ENCODE measurements around the gene OVOL1.

The OVOL1 gene

DNA sequence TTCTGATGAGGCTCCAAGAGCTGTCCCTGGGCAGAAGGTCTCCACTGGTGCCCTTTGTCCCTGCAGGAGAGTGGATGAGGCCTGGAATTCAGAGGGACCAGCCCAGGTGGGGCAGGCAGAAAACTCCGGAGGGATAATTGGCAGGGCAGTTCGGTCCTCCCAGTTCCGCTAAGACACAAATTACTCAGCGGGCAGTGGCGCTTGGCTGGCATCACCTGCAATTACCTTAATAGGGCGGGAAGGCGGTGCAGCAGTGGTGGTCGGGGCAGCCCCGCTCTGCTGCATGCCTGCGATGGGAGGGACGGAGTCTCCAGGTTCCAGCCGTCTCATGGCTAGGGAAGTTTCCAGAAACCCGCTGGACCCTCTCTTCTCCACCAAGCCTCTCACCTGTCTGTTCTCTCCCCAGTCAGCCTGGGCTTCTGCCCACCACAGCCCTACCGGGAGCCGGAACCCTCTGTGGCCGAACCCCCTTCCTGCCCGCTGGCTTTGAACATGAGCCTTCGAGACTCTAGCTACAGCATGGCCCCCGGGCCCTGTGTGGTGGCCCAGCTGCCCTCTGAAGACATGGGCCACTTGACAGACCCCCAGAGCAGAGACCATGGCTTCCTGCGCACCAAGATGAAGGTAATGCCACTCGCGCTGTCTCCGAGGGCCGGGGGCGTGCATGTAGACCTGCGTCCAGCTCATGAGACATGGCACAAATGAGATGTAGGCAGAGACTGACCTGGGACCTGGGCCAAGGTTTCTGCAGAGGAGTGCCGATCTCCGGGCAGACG, 7.0 kb downstream of the OVOL1 start:
- Mint-ChIP-seq H3K27me3 (peaks cover 25% of the 10 kb centered on the region), H3K27ac (no peak overlapping the region), H3K9me3 (no peaks in the 10 kb centered on the region), H3K36me3 (ENCODE audit: low read depth) (no peaks in the 10 kb centered on the region), H3K4me3 (no peak overlapping the region), H3K4me1 (ENCODE audit: low read depth) (peaks cover 24% of the 10 kb centered on the region)
- no peak for DNase-seq

DNA sequence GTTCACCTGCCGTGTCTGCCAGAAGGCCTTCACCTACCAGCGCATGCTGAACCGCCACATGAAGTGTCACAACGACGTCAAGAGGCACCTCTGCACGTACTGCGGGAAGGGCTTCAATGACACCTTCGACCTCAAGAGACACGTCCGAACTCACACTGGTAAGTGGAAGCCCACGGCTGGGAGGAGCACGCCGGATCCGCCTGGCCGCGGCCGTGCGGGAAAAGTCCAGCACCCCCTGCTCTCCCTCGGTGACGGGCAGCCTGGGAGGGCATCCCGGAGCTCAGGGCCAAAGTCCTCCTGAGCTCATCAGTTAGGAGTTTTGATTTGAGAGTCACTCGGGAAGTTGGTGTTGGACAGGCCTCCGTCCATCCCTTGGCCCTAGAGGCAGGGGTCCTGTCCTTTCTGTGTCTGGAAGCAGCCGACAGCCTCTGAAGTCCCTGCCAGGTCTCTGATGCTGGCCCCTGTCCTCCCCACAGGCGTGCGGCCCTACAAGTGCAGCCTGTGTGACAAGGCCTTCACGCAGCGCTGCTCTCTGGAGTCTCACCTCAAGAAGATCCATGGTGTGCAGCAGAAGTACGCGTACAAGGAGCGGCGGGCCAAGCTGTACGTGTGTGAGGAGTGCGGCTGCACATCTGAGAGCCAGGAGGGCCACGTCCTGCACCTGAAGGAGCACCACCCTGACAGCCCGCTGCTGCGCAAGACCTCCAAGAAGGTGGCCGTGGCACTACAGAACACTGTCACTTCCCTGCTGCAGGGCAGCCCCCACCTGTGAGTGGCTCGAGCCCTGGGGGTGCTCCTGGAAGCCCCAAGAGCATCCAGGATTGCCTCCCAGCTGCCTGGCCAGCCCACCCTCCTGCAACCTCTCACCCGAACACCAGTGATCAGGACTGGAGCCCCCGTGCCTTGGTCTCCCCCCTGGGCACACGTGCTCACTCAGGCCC, 8.0 kb downstream of the OVOL1 start:
- Mint-ChIP-seq H3K36me3 (ENCODE audit: low read depth) (no peaks in the 10 kb centered on the region), H3K27me3 (peaks cover 16% of the 10 kb centered on the region), H3K4me1 (ENCODE audit: low read depth) (peaks cover 26% of the 10 kb centered on the region), H3K27ac (no peak overlapping the region), H3K4me3 (no peak overlapping the region), H3K9me3 (no peaks in the 10 kb centered on the region)
- DNase-seq, result no peak

DNA sequence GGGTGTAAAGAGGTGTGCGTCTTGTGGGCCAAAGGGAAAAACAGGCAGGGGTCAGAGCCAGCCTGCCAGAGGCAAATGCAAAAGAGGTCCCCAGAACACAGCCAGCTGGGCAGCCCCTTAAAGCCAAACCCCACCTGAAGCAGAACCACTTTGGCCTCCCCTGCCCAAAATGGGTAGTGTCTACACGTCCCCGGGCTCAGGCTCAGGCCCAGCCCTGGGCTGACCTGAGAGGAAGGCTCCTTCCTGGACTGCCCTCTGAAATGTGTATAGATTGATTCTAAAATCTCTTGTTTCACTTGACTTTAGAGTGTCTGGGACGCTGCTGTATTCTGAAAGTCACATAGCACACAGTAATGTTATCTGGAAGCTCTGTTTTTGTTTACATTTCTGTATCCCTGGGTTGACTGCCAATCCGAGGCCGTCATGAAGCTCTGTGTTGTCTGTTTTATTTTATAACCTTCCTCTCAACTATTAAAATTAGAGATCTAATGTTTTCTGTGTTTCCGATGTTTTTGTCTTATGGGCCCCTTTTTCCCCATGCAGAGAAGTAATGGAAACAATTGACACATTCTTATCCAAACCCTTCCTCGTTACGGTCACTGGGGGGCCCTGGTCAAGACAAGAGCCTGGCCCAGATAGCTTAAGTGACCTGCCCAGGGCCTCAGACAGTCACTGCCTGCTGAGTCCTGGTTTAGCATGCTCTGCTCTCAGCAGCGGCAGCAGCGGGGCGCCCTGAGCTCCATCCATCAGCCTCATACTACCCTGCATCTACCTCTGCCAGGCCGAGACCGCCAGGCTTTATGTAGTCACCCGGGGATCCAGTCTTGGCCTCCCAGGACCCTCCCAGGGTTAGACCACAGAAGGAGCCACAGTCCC, 10.1 kb downstream of the OVOL1 start:
- Mint-ChIP-seq H3K27ac (no peak overlapping the region), H3K4me1 (ENCODE audit: low read depth) (peaks cover 11% of the 10 kb centered on the region), H3K9me3 (no peaks in the 10 kb centered on the region), H3K4me3 (no peak overlapping the region), H3K36me3 (ENCODE audit: low read depth) (no peaks in the 10 kb centered on the region), H3K27me3 (peaks cover 20% of the 10 kb centered on the region)
- no peak for DNase-seq

DNA sequence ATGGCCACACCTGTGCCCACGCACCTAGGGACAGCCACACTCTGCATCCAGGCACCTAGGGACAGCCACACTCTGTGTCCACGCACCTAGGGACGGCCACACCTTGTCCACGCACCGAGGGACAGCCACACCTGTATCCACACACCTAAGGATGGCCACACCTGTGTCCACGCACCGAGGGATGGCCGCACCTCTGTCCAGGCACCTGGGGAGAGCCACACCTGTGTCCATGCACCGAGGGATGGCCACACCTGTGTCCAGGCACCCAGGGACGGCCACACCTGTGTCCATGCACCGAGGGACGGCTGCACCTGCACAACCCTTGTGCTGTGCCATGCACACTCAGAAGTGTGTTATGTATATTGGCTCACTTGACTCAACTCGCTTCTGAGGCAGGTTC, 10.8 kb downstream of the OVOL1 start:
- Mint-ChIP-seq H3K9me3 (no peaks in the 10 kb centered on the region), H3K4me3 (no peak overlapping the region), H3K4me1 (ENCODE audit: low read depth) (peaks cover 5% of the 10 kb centered on the region), H3K27me3 (peaks cover 22% of the 10 kb centered on the region), H3K36me3 (ENCODE audit: low read depth) (no peaks in the 10 kb centered on the region), H3K27ac (no peak overlapping the region)
- no peak for DNase-seq

DNA sequence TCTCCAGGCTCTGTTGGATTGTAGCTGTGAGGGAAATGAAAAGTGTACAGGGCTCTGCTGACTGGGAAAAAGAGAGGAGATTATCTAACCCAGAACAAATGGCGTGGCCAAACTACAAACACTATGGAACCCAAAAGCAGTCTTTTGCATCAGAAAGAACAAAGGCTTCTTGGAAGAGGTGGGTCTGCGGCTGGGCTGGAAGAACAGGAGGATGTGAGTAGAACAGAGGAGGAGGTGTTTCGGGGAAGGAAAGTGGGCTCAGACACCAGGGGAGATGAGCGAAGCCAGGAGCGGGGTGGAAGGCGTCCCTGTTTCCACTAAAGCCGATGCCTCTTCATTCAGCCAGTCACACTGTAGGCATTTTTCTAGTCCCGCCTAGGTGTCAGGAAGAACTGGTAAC, 12.0 kb downstream of the OVOL1 start:
- peaks cover 4% of the 10 kb centered on the region for H3K4me1 Mint-ChIP-seq (ENCODE audit: low read depth)
- no peaks in the 10 kb centered on the region for H3K36me3 Mint-ChIP-seq (ENCODE audit: low read depth)
- DNase-seq, result no peak
- H3K4me3 Mint-ChIP-seq, result no peak overlapping the region
- no peaks in the 10 kb centered on the region for H3K9me3 Mint-ChIP-seq
- H3K27ac Mint-ChIP-seq, result no peak overlapping the region
- H3K27me3 Mint-ChIP-seq, result peaks cover 33% of the 10 kb centered on the region

DNA sequence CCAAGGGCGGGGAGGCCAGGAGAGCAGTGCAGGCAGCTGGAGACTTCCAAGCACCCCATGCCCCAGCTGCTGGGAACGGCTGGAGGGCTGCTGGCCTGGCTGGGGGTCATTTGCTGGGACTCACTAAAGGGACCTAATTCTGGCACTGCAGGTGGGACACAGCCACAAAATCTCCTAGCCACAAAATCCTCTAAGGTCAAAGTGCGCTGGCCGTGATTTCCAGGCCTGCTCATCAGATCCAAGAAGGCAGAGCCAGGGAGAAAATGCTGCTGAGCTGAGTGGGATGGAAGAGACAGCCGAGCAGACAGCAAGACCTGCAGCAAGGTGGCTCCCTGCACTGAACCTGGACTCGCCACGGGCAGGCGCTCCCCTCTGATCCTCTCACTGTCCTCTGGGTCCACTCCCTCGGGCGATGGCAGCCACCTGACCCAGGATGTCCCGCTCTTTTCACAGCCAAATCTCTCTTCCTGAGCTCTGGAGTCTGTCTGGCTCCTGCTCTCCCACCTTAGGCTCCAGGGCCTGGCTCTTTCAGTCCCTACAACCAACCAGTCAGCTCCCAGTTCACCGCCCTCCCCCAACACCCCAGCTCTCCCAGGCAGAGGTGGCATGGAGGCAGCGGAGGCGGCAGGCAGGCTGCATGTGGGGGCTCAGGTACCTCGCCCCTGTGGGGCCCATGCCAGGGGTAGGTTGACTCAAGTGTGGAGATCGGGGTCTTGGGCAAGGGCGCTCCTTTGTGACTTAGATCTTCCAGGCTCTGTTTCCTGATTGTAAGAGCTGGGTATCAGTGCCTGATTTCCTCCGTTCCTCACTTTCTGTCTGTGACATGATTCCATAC, 14.5 kb downstream of the OVOL1 start:
- no peaks in the 10 kb centered on the region for H3K9me3 Mint-ChIP-seq
- H3K4me3 Mint-ChIP-seq, result no peak overlapping the region
- H3K27me3 Mint-ChIP-seq, result peaks cover 38% of the 10 kb centered on the region
- H3K27ac Mint-ChIP-seq, result no peak overlapping the region
- no peak for DNase-seq
- H3K4me1 Mint-ChIP-seq (ENCODE audit: low read depth), result peaks cover 4% of the 10 kb centered on the region
- H3K36me3 Mint-ChIP-seq (ENCODE audit: low read depth), result no peaks in the 10 kb centered on the region

DNA sequence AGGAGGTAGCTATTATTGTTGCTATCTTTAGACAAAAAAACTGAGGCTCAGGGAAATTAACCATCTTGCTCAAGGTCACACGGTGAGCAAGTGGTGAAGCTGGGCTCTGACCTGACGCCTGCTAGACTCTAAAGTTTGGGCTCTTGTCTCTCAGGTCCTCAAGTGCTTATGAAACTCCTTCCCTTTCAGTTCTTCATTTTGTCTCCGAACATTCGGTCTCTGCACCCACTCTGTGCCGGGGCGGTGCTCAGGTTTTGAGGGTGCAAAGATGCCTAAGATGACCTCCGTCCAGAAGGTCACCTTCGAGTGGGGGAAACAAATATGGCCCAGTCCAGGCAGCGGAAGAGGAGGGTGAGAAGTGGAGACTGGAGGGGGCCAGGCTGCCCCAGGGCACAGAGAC, 16.0 kb downstream of the OVOL1 start:
- DNase-seq, result no peak
- peaks cover 39% of the 10 kb centered on the region for H3K27me3 Mint-ChIP-seq
- no peak overlapping the region for H3K4me3 Mint-ChIP-seq

DNA sequence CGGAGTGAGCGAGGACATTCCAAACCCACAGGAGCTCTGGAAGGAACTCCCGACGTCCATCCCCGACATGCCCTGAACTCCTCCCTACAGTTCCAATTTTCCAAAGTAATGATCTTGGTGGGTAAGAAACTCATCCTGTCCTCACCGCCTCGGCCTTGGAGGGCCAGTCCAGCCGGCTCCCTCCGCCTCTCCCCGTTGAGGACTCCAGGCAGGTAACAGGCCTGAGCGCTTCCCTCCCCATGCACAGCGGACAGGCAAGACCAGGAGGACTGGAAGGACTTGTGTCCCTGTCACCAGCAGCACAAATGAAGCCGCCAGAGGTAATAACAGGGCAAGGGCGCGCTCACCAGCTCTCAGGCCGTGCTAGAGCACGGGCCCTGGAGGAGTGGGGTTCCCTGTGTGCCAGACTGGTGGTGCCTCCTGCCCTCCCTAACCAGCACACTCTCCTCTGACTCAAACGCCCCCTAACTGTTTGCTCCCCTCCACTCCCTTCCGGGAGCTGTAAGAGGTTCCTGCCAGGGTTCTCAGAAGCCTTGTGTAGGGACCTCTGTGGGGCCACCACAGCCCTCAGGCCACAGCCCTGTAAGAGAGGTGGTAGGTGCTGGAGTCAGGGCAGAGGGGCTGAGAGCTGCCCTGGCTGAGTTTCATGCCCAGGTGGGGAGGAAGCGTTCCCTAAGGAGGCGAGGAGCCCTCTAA, 17.1 kb downstream of the OVOL1 start:
- no peak for DNase-seq
- Mint-ChIP-seq H3K4me3 (no peak overlapping the region), H3K36me3 (ENCODE audit: low read depth) (no peaks in the 10 kb centered on the region), H3K27me3 (peaks cover 46% of the 10 kb centered on the region), H3K9me3 (no peaks in the 10 kb centered on the region), H3K27ac (no peak overlapping the region), H3K4me1 (ENCODE audit: low read depth) (peaks cover under 1% of the 10 kb centered on the region)

More for the DNA sequence above, 16.0 kb downstream of the OVOL1 start:
- Mint-ChIP-seq H3K27ac (no peak overlapping the region), H3K4me1 (ENCODE audit: low read depth) (peaks cover 4% of the 10 kb centered on the region), H3K36me3 (ENCODE audit: low read depth) (no peaks in the 10 kb centered on the region), H3K9me3 (no peaks in the 10 kb centered on the region)

DNA sequence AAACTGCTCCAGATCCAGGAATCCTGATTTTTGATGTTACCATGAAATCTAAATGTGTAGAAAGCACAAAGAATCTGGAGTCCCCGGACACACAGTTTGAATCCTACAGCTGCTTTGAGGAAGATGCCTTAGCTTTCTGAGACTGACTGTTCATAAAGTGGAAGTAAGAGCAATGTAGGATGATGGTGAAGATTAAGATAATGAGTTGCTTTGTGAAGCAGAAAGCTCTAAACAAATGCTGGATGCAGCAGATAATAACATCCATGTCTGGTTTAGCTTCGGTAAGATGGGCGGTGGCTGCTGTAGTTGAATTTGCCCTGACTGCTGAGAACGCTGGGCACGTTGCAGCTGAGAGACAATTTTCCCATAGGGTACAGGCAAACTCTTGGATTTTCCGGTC, 20.1 kb downstream of the OVOL1 start:
- Mint-ChIP-seq H3K27ac (no peak overlapping the region), H3K27me3 (peaks cover 31% of the 10 kb centered on the region)
- DNase-seq, result no peak

DNA sequence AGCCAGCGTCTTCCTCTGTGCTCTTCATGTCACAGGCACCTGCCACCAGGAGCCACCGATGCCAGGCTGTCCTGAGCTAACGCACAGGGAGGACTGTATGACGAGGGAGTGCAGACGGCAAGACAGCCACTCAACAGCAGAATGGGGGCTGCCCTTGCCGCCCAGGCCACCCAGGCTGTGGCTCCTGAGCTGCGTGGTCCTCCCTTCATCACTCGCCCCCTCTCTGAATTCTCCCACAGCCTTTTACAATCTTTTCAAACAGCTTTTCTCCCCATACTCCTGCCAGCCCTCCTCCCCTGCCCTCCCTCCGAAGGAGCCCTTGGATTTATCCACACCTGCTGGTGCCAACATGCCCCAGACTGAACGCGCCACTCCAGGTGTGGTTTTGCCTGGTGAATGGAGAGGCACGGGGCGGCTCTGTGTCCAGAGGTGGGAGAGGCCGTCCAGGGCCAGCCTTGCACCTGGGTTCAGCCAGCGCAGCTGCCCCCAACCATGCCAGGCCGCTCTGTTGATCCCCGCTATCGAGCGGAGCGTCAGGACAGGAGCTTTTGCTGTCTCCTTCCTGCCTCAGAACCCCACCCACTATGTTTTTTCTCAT, 22.0 kb downstream of the OVOL1 start:
- no peaks in the 10 kb centered on the region for H3K36me3 Mint-ChIP-seq (ENCODE audit: low read depth)
- H3K4me1 Mint-ChIP-seq (ENCODE audit: low read depth), result no peaks in the 10 kb centered on the region
- H3K27me3 Mint-ChIP-seq, result peaks cover 18% of the 10 kb centered on the region
- H3K9me3 Mint-ChIP-seq, result no peaks in the 10 kb centered on the region
- no peak for DNase-seq
- H3K27ac Mint-ChIP-seq, result no peak overlapping the region
- no peak overlapping the region for H3K4me3 Mint-ChIP-seq

More for the DNA sequence above, 20.1 kb downstream of the OVOL1 start:
- Mint-ChIP-seq H3K9me3 (no peaks in the 10 kb centered on the region), H3K4me1 (ENCODE audit: low read depth) (no peaks in the 10 kb centered on the region), H3K36me3 (ENCODE audit: low read depth) (no peaks in the 10 kb centered on the region), H3K4me3 (no peak overlapping the region)

DNA sequence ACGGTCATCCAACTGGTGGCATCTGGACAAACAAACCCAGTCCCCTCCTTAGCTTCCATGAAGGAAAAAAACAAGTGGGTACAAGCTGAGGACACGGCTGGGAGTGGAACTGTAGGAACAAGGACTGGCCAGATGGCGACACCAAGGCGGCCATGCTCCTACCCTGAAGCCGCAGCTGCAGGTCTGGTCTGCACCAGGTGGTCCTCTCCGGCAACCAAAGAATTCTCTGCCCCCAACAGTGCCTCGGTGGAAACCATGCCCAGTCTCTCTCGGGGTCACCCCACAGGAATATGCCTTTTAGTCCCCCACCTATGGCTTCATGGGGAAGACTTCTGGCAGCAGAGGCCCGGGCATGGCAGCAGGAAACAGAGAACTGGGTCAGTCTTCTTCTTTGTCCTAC, 22.6 kb downstream of the OVOL1 start:
- DNase-seq, result no peak
- Mint-ChIP-seq H3K4me1 (ENCODE audit: low read depth) (no peaks in the 10 kb centered on the region), H3K36me3 (ENCODE audit: low read depth) (no peaks in the 10 kb centered on the region), H3K4me3 (no peak overlapping the region), H3K9me3 (no peaks in the 10 kb centered on the region), H3K27me3 (peaks cover 13% of the 10 kb centered on the region), H3K27ac (no peak overlapping the region)

DNA sequence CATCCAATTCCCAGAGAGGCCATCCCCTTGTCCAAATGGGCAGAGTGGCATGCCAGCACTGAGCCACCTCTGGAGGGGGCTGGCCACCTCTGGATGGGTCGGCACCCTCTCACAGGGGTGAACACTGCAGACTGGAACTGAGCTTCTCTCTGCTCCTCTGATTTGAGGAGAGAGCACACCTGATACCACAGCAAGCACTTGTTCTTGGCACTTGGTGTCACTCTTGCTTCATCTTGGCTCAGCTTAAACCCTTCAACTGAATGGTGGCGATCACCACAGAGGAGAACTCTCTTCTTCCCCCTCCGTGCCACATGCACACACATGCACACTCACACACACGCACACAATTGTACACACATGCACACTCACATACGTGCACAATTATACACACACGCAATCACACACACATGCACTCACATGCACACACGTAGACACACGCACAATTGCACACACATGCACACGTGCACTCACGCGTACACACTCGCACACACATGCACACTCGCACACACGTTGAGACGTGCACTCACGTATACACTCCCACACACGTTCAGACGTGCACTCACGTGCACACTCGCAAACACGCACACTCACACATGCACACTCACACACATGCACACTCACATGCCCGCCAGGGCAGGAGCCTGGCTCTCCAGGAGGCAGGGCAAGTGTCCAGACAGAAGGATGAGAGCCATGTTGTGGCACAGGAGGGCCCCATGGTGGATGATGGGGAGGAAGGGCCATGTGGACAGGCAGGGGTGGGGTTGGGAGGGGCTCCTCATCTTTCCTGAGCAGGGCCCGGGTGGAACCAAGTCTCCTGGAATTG, 23.4 kb downstream of the OVOL1 start:
- Mint-ChIP-seq H3K27ac (no peak overlapping the region), H3K4me3 (no peak overlapping the region), H3K4me1 (ENCODE audit: low read depth) (no peaks in the 10 kb centered on the region), H3K27me3 (peaks cover 13% of the 10 kb centered on the region), H3K9me3 (no peaks in the 10 kb centered on the region), H3K36me3 (ENCODE audit: low read depth) (no peaks in the 10 kb centered on the region)
- no peak for DNase-seq

All from activated T-cell treated with anti-CD3 and anti-CD28 coated beads, Interleukin-2, amount 50 U/mL, for 24 hours (primary cell).